Islet precursor cell (in vitro differentiated cells): Measurements from ENCODE around the gene FIBIN.
"Not testable (repeated sequence)": the region's sequence is repeated elsewhere in the genome, so short reads cannot be mapped to it uniquely, and the experiment has no call there.

ENCODE experiments used
- DNase-seq: peaks from one replicate; pipeline ENCODE4 v3.0.0-alpha.2; 2018

Gene FIBIN

GRCh38 chr11:26983645-26984044 lies 10.3 kb upstream of the FIBIN start:
- no peak for DNase-seq

GRCh38 chr11:26985470-26985869 lies 8.4 kb upstream of the FIBIN start:
- DNase-seq = no peak

DNA sequence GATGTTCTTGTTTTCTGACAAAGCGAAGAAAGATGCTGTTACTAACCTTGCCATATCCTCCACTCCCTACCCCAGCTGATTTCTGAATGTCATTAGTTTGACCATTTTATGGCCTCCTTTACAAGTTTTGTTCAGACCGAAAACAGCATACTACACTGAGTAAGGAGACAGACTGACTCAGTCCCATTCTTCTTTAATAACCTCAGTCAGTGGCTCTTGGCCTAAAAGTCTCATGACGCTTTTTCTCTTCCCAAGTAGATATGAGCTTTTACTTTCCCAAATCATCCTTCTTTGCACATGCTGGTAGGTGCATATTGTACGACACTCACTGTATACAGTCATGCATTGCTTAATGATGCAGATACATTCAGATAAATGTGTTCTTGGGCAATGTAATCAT lies 8.0 kb upstream of the FIBIN start:
- DNase-seq = no peak

DNA sequence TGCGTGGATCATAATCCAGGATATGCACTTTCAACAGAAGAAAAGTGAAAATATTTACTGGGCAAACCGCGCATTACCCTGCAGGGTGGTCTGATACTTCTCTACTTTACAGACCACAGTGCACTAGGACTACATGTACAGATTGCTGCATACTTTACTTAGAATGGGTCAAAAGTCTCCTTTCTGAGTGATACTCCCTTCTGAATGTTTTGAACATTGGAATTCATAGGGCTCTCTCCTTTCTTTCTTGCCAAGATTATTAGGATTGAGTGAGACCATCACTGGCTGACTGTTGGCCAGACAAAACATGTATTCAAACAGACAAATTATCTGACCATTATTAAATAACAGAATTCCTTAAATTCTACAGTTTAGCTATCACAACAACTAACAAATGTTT lies 6.6 kb upstream of the FIBIN start:
- no peak for DNase-seq

DNA sequence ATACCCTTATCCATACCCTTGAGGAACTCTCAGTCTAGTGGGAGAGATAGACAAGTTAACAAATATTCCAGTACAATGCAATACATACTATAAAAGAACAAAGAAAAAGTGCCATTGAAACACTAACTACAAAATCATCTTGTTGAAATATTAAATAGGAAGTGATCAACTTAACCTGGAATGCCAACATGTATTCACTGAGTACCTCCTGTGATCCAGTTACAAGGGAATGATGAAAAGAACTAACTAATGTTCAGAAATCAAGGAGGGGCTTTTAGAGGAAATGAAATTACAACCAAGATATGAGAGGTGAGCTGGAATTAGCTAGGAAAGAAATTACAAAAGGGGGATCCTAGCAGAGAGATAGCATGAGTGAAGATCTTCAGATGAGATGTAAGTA lies 6.2 kb upstream of the FIBIN start:
- DNase-seq = no peak

GRCh38 chr11:26992031-26992541 lies 1.8 kb upstream of the FIBIN start:
- DNase-seq = no peak

DNA sequence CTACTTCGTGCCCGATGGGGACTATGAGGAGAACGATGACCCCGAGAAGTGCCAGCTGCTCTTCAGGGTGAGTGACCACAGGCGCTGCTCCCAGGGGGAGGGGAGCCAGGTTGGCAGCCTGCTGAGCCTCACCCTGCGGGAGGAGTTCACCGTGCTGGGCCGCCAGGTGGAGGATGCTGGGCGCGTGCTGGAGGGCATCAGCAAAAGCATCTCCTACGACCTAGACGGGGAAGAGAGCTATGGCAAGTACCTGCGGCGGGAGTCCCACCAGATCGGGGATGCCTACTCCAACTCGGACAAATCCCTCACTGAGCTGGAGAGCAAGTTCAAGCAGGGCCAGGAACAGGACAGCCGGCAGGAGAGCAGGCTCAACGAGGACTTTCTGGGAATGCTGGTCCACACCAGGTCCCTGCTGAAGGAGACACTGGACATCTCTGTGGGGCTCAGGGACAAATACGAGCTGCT lies 751 bp downstream of the FIBIN start:
- DNase-seq = peak; percentile 59

DNA sequence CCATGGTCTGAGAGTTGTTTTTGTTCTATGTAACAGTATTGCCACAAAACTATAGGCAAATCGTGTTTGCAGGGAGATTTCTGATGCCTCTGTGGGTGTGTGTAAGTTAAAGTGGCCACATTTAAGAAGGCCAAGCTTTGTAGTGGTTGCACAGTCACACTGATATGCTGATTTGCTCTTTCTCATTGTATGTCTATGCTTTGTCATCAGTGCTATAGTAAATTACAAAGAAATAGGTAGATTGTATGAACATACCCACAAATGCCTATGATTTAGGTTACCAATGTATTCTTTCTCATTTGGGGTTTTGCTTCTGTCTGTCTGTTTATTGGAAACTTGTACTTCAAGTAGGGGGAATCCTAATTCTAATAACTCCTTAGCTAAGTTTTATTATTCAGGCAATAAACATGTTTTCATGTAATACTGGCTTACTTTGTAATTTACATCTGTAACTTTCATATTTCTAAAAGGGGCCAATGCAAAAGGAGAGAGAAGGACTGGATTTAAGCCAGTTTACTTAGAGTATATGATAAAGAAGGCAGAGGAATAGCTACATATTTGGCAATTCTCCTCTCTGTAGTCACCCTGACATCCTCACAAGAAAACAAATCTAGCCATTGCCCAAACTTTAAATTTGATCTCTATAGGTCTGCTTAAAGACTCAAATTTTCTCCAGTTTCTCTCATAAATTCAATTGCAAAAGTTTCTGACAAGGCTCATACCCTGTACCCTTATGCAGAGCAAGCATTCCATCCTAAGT lies 2.0 kb downstream of the FIBIN start:
- no peak for DNase-seq

- no peak for DNase-seq
Measured at GRCh38 chr11:26997378-26997777, 3.5 kb downstream of the FIBIN start.

GRCh38 chr11:27001136-27001730 lies 7.3 kb downstream of the FIBIN start:
- not testable (repeated sequence) for DNase-seq

GRCh38 chr11:27002431-27002830 lies 8.5 kb downstream of the FIBIN start:
- no peak for DNase-seq

DNA sequence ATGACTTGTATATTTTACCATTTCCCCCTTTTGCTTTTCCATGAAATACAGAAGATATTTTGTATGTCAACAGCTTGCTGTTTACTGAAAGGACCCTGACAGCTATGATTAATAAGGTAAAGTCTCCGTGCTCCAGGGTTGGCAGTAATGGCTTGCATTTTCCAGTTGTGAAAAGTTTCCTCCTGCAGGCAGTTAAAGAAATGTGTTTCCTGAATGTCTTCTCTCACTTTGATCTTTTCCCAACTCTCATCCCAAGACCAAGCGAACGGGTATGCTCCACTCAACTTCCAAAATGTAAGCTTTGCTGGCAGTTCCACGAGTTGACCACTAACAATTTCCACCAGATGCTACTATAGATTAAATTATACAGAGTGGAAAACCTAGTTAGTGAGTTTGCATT lies 8.9 kb downstream of the FIBIN start:
- DNase-seq = no peak

DNA sequence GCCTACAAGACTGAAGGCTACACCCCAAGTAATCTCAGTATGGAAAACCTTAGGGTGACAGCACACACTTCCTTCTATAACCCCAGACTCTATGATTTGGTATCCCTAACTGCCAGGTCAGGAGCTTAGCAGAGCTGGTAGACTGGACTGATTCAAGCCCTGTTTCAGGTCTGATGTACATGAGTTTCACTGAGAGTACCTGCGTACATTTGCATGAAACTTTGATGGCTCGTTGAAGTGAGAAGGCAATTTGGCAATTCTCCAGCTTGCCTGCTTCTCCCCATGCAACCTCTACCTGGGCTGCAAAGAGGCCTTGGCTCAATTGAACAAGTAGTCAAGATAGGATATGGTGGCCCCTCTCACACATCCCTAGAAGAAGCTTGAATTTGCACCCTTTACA lies 10.2 kb downstream of the FIBIN start:
- no peak for DNase-seq

DNA sequence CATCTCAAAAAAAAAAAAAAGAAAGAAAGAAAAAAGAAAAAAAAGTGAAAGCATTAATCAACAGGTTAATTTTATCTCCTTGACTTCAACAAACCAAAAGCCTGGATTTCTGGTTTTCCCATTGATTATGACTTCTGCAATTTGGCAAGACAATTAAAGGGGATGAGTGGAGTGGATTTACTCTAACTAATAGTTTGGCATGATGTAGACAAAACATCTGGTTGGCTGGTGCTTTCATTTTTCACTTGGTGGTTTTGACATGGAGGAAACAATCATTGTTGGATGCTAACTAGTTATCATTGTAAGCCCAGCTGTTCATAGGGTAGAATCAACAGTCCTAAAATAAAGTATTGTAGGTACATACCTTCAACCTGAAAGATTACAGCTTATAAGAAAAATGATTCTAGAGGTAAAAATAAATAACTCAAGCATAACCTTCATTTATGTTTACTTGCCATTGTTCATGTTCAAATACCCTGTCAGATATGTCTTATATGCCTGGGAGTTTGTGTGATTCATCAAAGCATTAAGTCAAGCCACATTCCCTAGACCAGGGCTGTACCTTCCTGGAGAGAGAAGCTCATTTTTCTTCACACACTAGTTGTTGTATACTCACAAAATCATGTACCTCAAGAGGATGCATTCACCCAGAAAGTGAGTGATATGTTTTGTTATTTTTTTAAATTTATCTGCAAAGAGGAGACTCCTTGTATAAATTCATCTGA lies 15.1 kb downstream of the FIBIN start:
- no peak for DNase-seq

GRCh38 chr11:27011560-27012233 lies 17.8 kb downstream of the FIBIN start:
- no peak for DNase-seq

DNA sequence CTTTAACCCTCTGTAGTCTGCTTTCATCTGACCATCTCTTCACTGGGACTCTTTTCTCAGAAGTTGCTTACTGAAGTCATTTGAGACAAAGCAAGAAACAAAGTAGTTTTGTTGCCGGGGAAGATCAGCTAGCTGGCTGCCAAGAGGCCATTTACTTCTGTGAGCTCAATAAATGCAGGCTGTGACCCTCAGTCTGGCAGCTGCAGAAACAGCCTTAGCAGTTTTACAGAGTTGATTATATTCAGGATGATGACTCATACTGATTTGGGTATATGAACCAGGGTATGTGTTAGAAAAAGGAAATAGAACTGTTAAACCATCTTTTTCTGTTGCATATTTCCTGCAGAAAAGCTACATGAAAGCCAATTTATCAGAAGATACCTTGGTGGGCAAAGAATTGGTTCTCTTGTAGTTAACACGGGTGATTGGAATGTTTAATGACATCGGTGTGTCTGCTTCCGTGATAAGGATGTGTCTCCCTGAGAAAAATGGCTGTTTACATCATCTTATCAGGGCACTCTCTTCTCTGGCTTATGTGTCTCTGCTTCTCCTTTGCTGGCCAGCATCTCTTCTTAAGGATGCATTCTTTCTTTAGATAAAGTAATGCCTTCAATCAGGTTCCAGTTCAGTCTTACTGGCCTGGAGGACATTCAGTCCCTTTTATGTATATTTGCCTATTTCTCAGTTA lies 18.5 kb downstream of the FIBIN start:
- peak; percentile 72 for DNase-seq

GRCh38 chr11:27013781-27014361 lies 20.0 kb downstream of the FIBIN start:
- no peak for DNase-seq

DNA sequence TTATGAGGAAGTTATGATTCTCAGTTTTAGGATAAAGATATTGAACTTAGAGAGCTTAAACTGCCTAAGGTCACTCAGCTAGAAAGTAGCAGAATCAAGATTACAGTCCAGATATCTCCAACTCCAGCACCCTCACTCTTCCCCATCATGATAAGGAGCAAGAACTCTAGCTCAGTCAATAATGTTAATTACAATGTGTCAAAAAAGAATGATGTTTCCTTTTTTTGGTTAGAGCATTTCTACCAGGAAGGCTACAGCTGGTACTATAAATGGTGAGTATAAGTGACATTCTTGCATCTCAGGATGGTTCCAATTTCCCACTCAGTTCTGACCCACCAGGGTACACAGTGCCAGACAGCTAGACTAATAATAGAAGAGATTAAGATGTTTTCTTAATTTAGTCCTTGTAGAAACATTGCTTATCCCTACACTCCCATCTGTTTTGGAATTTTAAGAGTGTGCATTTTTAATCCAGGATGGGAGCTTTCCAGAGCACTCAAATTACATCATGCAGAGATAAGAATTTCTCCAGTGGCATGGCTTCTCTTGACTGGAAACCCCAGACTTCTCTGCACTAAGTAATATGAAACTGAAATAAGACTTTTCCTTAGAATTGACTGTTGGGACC lies 25.1 kb downstream of the FIBIN start:
- no peak for DNase-seq

GRCh38 chr11:27020751-27021150 lies 26.8 kb downstream of the FIBIN start:
- DNase-seq = no peak

- no peak for DNase-seq
Measured at GRCh38 chr11:27022659-27023251, 28.8 kb downstream of the FIBIN start.

DNA sequence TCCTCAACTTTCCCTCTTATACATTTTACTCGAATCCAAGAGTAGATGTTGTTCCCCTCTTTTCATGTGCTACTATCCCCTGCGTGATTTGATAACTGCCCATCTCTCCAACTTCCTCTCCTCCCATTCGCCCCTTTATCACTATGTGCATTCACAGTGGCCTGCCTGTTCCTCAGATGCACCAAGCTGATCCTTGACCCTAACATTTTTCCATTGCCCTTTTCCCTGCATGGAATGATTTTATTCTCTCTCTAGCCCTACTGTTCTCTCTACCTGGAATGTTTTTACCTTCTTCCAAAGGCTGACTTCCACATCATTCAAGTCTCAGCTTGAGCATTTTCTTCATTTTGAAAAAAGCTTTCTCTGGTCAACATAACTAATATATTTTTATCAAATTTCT lies 31.0 kb downstream of the FIBIN start:
- no peak for DNase-seq
